DND-41 (cell line): ENCODE measurements around the gene SSR2.
"Not testable (repeated sequence)": the region's sequence is repeated elsewhere in the genome, so short reads cannot be mapped to it uniquely, and the experiment has no call there.

Source experiments
- ATAC-seq: fragments of 200-7000 bp; cut with Tn5 transposase; 3 replicates; pipeline ENCODE4 v1.9.1; 2021; ENCODE audit warnings: low read depth; ENCODE audit not compliant: insufficient read depth
- DNase-seq: peaks from one replicate; pipeline ENCODE4 v3.0.0-alpha.2; 2020
- H2AFZ ChIP-seq: 2 replicates; pipeline ENCODE4 v1.6.0; 2012; ENCODE audit warnings: low read depth, low read length
- H3K27ac ChIP-seq: 2 replicates; pipeline ENCODE4 v1.5.1; 2012; ENCODE audit warnings: low read length, inconsistent platforms
- H3K27me3 ChIP-seq: fragments of 200-600 bp; sonication (generic); 2 replicates; pipeline ENCODE4 v1.6.0; 2012; ENCODE audit warnings: low read length, mild to moderate bottlenecking, inconsistent platforms; ENCODE audit not compliant: insufficient read depth, poor library complexity
- H3K36me3 ChIP-seq: 2 replicates; pipeline ENCODE4 v1.5.1; 2012; ENCODE audit warnings: low read length, inconsistent platforms; ENCODE audit not compliant: insufficient read depth
- H3K4me1 ChIP-seq: 2 replicates; pipeline ENCODE4 v1.5.1; 2012; ENCODE audit warnings: mild to moderate bottlenecking, low read length; ENCODE audit not compliant: insufficient read depth
- H3K4me2 ChIP-seq: 2 replicates; pipeline ENCODE4 v1.6.0; 2012; ENCODE audit warnings: mild to moderate bottlenecking, moderate library complexity, low read length, inconsistent platforms; ENCODE audit not compliant: insufficient read depth
- H3K4me3 ChIP-seq, 2 experiments: fragments of 200-600 bp in 1 of 2; shearing (Covaris generic) in 1 of 2; 2 replicates each; pipeline ENCODE4 v1.5.1; 2012 to 2016; ENCODE audit warnings: inconsistent platforms in 2 of 2, low read length in 2 of 2, mild to moderate bottlenecking in 2 of 2, low read depth in 1 of 2, moderate library complexity in 1 of 2
- H3K79me2 ChIP-seq: 2 replicates; pipeline ENCODE4 v1.6.0; 2012; ENCODE audit warnings: low read length, inconsistent platforms; ENCODE audit not compliant: insufficient read depth
- H3K9ac ChIP-seq: 2 replicates; pipeline ENCODE4 v1.6.0; 2012; ENCODE audit warnings: low read depth, mild to moderate bottlenecking, inconsistent platforms, low read length, moderate library complexity
- H3K9me3 ChIP-seq: 2 replicates; pipeline ENCODE4 v1.5.1; 2012; ENCODE audit warnings: low read length, moderate library complexity, mild to moderate bottlenecking, inconsistent platforms; ENCODE audit not compliant: insufficient read depth, severe bottlenecking
- H4K20me1 ChIP-seq: 2 replicates; pipeline ENCODE4 v1.6.0; 2012; ENCODE audit warnings: low read length; ENCODE audit not compliant: insufficient read depth
- EZH2 ChIP-seq: IDR thresholded peaks from 3 replicates; pipeline ENCODE4 v1.6.1; 2012; ENCODE audit warnings: borderline replicate concordance, low read depth, mild to moderate bottlenecking, moderate library complexity, low read length, inconsistent platforms; ENCODE audit not compliant: severe bottlenecking
- TF ChIP-seq, protein P1 (sequence below): IDR thresholded peaks from 2 replicates; pipeline ENCODE4 v1.5.1; 2012; ENCODE audit warnings: borderline replicate concordance, low read length, moderate library complexity, mild to moderate bottlenecking; ENCODE audit not compliant: poor library complexity, severe bottlenecking; ENCODE audit errors: extremely low read depth

SSR2 gene

DNA sequence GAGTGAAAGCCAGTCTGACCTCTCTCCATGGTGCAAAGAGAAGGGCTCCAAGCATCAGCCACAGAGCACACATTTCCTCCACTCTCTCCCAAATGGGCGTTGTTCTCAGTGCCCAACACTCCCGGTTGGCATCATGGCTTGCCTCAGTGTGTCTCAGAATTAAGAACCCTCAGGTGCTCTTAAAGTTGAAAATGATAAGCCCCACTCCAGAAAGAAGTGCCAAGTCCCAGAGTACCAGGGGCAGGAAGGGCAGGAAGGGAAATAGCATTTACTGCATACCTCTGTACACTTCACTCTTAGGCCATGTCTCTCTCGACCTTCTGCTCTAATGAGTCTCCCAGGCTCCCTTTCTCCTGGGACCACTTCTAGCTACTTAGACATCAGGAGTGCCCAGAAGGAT lies 27.2 kb downstream of the SSR2 start:
- no peaks in the 10 kb centered on the region for H4K20me1 ChIP-seq
- no peak overlapping the region for H3K9ac ChIP-seq
- no peaks in the 10 kb centered on the region for H3K27me3 ChIP-seq
- DNase-seq (no peak), ATAC-seq (no peak)
- H3K4me2 ChIP-seq, result no peak overlapping the region
- H3K4me3 ChIP-seq, result no peak overlapping the region
- H3K27ac ChIP-seq, result no peak overlapping the region
- H3K79me2 ChIP-seq, result no peaks in the 10 kb centered on the region
- no peak for TF ChIP-seq EZH2
- TF ChIP-seq, protein P1, sequence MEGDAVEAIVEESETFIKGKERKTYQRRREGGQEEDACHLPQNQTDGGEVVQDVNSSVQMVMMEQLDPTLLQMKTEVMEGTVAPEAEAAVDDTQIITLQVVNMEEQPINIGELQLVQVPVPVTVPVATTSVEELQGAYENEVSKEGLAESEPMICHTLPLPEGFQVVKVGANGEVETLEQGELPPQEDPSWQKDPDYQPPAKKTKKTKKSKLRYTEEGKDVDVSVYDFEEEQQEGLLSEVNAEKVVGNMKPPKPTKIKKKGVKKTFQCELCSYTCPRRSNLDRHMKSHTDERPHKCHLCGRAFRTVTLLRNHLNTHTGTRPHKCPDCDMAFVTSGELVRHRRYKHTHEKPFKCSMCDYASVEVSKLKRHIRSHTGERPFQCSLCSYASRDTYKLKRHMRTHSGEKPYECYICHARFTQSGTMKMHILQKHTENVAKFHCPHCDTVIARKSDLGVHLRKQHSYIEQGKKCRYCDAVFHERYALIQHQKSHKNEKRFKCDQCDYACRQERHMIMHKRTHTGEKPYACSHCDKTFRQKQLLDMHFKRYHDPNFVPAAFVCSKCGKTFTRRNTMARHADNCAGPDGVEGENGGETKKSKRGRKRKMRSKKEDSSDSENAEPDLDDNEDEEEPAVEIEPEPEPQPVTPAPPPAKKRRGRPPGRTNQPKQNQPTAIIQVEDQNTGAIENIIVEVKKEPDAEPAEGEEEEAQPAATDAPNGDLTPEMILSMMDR, result no peak
- H3K4me1 ChIP-seq, result no peaks in the 10 kb centered on the region
- no peaks in the 10 kb centered on the region for H3K9me3 ChIP-seq
- no peaks in the 10 kb centered on the region for H3K36me3 ChIP-seq
- no peak overlapping the region for H2AFZ ChIP-seq

DNA sequence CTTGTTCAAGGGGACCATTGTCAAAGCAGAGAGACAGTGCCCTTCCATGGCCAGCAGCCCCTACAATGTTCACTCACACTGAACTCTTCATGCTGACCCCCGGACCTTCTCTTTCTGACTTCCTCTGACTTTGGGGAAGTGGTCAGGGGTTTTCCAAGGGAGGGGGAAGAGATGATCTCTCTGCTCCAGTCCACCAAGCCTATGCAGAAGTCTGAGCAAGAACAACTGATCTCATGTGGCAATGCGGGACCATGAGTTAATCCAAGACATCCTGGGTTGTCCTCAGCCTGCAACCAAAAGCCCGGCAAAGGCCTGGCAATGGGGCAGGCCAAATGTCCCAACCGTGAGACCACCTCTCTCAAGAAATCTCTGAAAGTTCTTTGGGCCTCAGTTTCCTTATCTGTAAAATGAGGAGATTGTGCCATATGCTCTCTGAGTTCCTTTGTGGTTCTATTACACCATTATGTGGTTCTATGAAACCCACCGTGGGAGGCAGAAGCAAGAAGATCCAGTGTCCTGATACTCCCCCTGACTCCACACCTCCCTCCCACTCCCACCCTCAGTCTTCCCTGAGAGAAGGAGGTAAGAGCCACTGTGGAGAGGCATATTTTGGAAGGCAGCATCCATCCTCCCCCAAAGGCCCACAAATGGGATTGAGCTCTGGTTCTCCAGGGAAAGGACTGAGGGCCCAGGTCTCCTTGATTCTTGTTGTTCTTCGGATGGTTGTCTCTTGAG lies 30.6 kb downstream of the SSR2 start:
- no peak for TF ChIP-seq EZH2
- TF ChIP-seq, protein P1, result no peak
- H3K36me3 ChIP-seq, result no peaks in the 10 kb centered on the region
- H4K20me1 ChIP-seq, result no peaks in the 10 kb centered on the region
- no peaks in the 10 kb centered on the region for H3K4me1 ChIP-seq
- DNase-seq (no peak), ATAC-seq (no peak)
- H3K27me3 ChIP-seq, result no peaks in the 10 kb centered on the region
- H3K4me2 ChIP-seq, result no peak overlapping the region
- H3K9ac ChIP-seq, result no peak overlapping the region
- no peaks in the 10 kb centered on the region for H3K79me2 ChIP-seq
- no peak overlapping the region for H2AFZ ChIP-seq
- no peak overlapping the region for H3K4me3 ChIP-seq
- H3K9me3 ChIP-seq, result no peaks in the 10 kb centered on the region
- no peak overlapping the region for H3K27ac ChIP-seq

DNA sequence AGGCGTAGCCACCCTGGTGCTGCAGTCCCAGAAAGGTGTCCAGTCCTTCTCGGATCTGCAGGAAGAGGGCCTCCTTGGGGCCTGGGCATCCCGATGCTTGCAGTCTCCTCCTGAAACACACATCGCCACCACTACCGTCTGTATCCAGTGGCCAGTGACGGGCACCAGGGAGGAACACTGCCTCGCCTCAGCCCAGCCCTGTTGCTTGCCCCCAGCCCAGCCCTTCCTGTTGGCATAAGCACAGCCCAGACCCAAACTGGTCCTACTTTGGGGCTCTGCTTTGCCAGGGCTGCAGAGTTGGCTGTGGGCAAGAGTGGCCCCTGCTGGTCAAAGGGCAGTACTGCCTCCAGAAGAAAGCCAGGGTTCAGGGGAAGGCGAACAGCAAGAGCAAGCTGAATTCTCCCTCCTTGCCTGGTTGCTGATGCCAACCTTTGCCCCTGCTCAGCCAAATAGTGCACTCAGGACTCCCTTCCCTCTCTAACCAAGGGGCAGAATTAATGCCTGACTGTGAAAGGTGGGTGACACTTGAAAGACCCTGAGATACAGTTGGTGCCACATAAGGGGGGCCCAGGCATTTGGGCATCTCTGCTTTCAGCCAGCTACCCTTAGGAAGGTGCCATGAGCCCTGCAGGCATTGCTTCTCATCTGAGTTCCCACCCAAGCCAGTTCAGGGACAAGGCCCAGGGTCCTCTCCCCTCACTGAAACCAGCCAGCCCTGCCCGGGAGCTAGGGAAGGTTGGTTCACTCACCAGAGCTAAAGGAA lies 31.3 kb downstream of the SSR2 start:
- TF ChIP-seq, protein P1, result peak; percentile 99
- TF ChIP-seq EZH2, result no peak
- Histone ChIP-seq H2AFZ (0 out of 2 replicates have a peak overlapping the region, but pooled peaks have one; percentile 40), H3K4me2 (no peak overlapping the region), H3K27ac (no peak overlapping the region), H3K9me3 (no peaks in the 10 kb centered on the region), H4K20me1 (no peaks in the 10 kb centered on the region), H3K4me1 (no peaks in the 10 kb centered on the region), H3K36me3 (no peaks in the 10 kb centered on the region), H3K27me3 (no peaks in the 10 kb centered on the region), H3K79me2 (no peaks in the 10 kb centered on the region), H3K4me3 (no peak overlapping the region), H3K9ac (no peak overlapping the region)
- ATAC-seq, result peak; percentile 96
- DNase-seq, result peak; percentile 83

DNA sequence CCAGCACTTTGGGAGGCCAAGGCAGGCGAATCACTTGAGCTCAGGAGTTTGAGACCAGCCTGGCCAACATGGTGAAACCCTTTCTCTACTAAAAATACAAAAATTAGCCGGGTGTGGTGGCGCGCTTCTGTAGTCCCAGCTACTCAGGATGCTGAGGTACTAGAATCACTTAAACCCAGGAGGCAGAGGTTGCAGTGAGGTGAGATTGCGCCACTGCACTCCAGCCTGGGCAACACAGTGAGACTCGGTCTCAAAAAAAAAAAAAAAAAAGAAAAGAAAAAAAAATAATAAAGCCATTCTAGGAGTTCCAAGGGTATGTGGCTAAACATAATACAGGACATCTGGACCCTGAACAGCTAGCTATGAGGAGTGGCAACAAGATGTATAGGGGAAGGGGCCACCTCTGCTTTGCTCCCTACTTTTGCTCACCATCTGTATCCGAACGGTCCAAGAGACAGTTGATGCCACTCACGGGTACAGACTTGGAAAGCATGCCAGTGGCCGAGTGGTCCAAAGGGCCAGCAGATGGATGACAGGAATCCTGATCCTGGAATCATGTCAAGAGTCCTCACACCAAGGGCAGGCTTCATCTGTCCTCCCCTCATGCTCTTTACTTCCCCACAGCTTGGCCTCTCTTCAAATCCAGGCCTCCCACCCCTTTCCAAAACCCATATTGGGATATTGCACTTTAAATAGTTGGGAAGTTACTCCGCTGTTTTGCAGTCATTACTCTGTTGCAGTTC lies 35.7 kb downstream of the SSR2 start:
- not testable (repeated sequence) for H3K79me2 ChIP-seq, H3K4me3 ChIP-seq, H4K20me1 ChIP-seq, DNase-seq, H3K27me3 ChIP-seq, ATAC-seq, H3K4me2 ChIP-seq, H3K9ac ChIP-seq, H3K9me3 ChIP-seq, H2AFZ ChIP-seq, H3K4me1 ChIP-seq, H3K27ac ChIP-seq, H3K36me3 ChIP-seq
